H9 (cell line): Measurements from ENCODE around the gene SLC25A18. TPM values are rescaled to one million over a fixed set of nuclear protein-coding genes. Genes with fewer than 3 reads are reported as not detected.

ENCODE experiments used
- DNase-seq: peaks from one replicate; pipeline ENCODE4 v3.0.0-alpha.2; 2017
- H2AFZ ChIP-seq: one replicate; pipeline ENCODE4 v1.6.1; 2013; ENCODE audit warnings: mild to moderate bottlenecking, low read length, control low read depth, moderate library complexity
- H2AK5ac ChIP-seq: 2 replicates; pipeline ENCODE4 v1.6.1; 2013; ENCODE audit warnings: low read length, control low read depth, mixed read lengths; ENCODE audit not compliant: insufficient read length
- H2BK120ac ChIP-seq: one replicate; pipeline ENCODE4 v1.6.1; 2013; ENCODE audit warnings: low read depth, mild to moderate bottlenecking, low read length, control low read depth, inconsistent platforms; ENCODE audit not compliant: poor library complexity, severe bottlenecking
- H2BK12ac ChIP-seq: 2 replicates; pipeline ENCODE4 v1.6.1; 2013; ENCODE audit warnings: low read length, control low read depth, mixed read lengths, low read depth; ENCODE audit not compliant: insufficient read length
- H2BK15ac ChIP-seq: 2 replicates; pipeline ENCODE4 v1.6.1; 2013; ENCODE audit warnings: low read depth, low read length, control low read depth
- H2BK20ac ChIP-seq: one replicate; pipeline ENCODE4 v1.6.1; 2013; ENCODE audit warnings: low read depth, mild to moderate bottlenecking, low read length, control low read depth, inconsistent platforms; ENCODE audit not compliant: poor library complexity, severe bottlenecking
- H2BK5ac ChIP-seq: 2 replicates; pipeline ENCODE4 v1.6.1; 2013; ENCODE audit warnings: low read length, control low read depth, mixed read lengths; ENCODE audit not compliant: insufficient read length
- H3K14ac ChIP-seq: 2 replicates; pipeline ENCODE4 v1.6.1; 2013; ENCODE audit warnings: low read length, control low read depth; ENCODE audit not compliant: insufficient read depth
- H3K18ac ChIP-seq: 2 replicates; pipeline ENCODE4 v1.6.1; 2013; ENCODE audit warnings: low read depth, mild to moderate bottlenecking, mixed read lengths, low read length, control low read depth; ENCODE audit not compliant: insufficient read length
- H3K23ac ChIP-seq: 2 replicates; pipeline ENCODE4 v1.6.1; 2013; ENCODE audit warnings: low read length, control low read depth, mixed read lengths, low read depth; ENCODE audit not compliant: insufficient read length
- H3K23me2 ChIP-seq: 2 replicates; pipeline ENCODE4 v1.6.1; 2013; ENCODE audit warnings: low read depth, mild to moderate bottlenecking, mixed read lengths, low read length, control low read depth; ENCODE audit not compliant: insufficient read length, poor library complexity, severe bottlenecking
- H3K27ac ChIP-seq: 2 replicates; pipeline ENCODE4 v1.5.1; 2013; ENCODE audit warnings: low read length, control low read depth, mixed read lengths, low read depth; ENCODE audit not compliant: insufficient read length
- H3K27me3 ChIP-seq: 2 replicates; pipeline ENCODE4 v1.6.1; 2013; ENCODE audit warnings: low read length, control low read depth, inconsistent platforms; ENCODE audit not compliant: insufficient read depth
- H3K4ac ChIP-seq: 2 replicates; pipeline ENCODE4 v1.6.1; 2013; ENCODE audit warnings: low read depth, mild to moderate bottlenecking, control low read depth, inconsistent platforms, low read length, moderate library complexity
- H3K4me1 ChIP-seq: 2 replicates; pipeline ENCODE4 v1.6.1; 2013; ENCODE audit warnings: low read length, control low read depth, inconsistent platforms; ENCODE audit not compliant: insufficient read depth
- H3K4me2 ChIP-seq: 2 replicates; pipeline ENCODE4 v1.6.1; 2013; ENCODE audit warnings: low read length, control low read depth, mixed read lengths; ENCODE audit not compliant: insufficient read length, insufficient read depth
- H3K56ac ChIP-seq: 2 replicates; pipeline ENCODE4 v1.6.1; 2013; ENCODE audit warnings: low read depth, mild to moderate bottlenecking, mixed read lengths, low read length, control low read depth; ENCODE audit not compliant: insufficient read length
- H3K79me1 ChIP-seq: 2 replicates; pipeline ENCODE4 v1.6.1; 2013; ENCODE audit warnings: low read depth, mild to moderate bottlenecking, moderate library complexity, low read length, control low read depth, inconsistent platforms; ENCODE audit not compliant: insufficient read depth, poor library complexity, severe bottlenecking
- H3K79me2 ChIP-seq: 2 replicates; pipeline ENCODE4 v1.6.1; 2013; ENCODE audit warnings: low read length, control low read depth, inconsistent platforms; ENCODE audit not compliant: insufficient read depth
- H3K9ac ChIP-seq: 2 replicates; pipeline ENCODE4 v1.6.1; 2013; ENCODE audit warnings: low read length, control low read depth, mixed read lengths; ENCODE audit not compliant: insufficient read length; ENCODE audit errors: extremely low read depth
- H3K9me3 ChIP-seq: one replicate; pipeline ENCODE4 v1.6.1; 2013; ENCODE audit warnings: low read depth, low read length, inconsistent platforms; ENCODE audit not compliant: control insufficient read depth
- H3T11ph ChIP-seq: one replicate; pipeline ENCODE4 v1.6.1; 2013; ENCODE audit warnings: mild to moderate bottlenecking, low read length, control low read depth, inconsistent platforms
- H4K20me1 ChIP-seq: one replicate; pipeline ENCODE4 v1.6.1; 2013; ENCODE audit not compliant: control insufficient read depth, insufficient read length, insufficient read depth
- H4K5ac ChIP-seq: 2 replicates; pipeline ENCODE4 v1.6.1; 2013; ENCODE audit warnings: low read depth, mild to moderate bottlenecking, mixed read lengths, low read length, control low read depth; ENCODE audit not compliant: insufficient read length
- H4K8ac ChIP-seq: replicated peaks from 2 replicates; pipeline ENCODE4 v1.6.1; 2013; ENCODE audit warnings: low read length, control low read depth, mixed read lengths, low read depth; ENCODE audit not compliant: insufficient read length
- H4K91ac ChIP-seq: 2 replicates; pipeline ENCODE4 v1.6.1; 2013; ENCODE audit warnings: low read depth, mild to moderate bottlenecking, moderate library complexity, mixed read lengths, low read length, control low read depth; ENCODE audit not compliant: insufficient read length
- H3K27ac Mint-ChIP-seq, 3 experiments: 2 replicates in 2 of 3; 3 replicates in 1 of 3; pipeline ENCODE4 v1.8.0; 2020 to 2021; ENCODE audit warnings: mixed read lengths in 3 of 3, mild to moderate bottlenecking in 1 of 3, moderate library complexity in 1 of 3
- H3K27me3 Mint-ChIP-seq: 2 replicates; pipeline ENCODE4 v1.8.0; 2021; ENCODE audit warnings: low read depth, mild to moderate bottlenecking, moderate library complexity, mixed read lengths
- H3K36me3 Mint-ChIP-seq, 3 experiments: 2 replicates in 2 of 3; 3 replicates in 1 of 3; pipeline ENCODE4 v1.8.0; 2020 to 2021; ENCODE audit warnings: low read depth in 3 of 3, mixed read lengths in 3 of 3; ENCODE audit not compliant: insufficient read depth in 1 of 3
- H3K4me1 Mint-ChIP-seq, 2 experiments: 2 replicates each; pipeline ENCODE4 v1.8.0; 2020; ENCODE audit warnings: mixed read lengths in 2 of 2
- H3K4me3 Mint-ChIP-seq, 2 experiments: 2 replicates in 1 of 2; 3 replicates in 1 of 2; pipeline ENCODE4 v1.8.0; 2020 to 2021; ENCODE audit warnings: mild to moderate bottlenecking in 2 of 2, mixed read lengths in 2 of 2, moderate library complexity in 1 of 2
- H3K9me3 Mint-ChIP-seq, 2 experiments: 2 replicates in 1 of 2; 3 replicates in 1 of 2; pipeline ENCODE4 v1.8.0; 2020; ENCODE audit warnings: mild to moderate bottlenecking in 2 of 2, mixed read lengths in 2 of 2, moderate library complexity in 1 of 2
- CTCF ChIP-seq: fragments of 200-600 bp; sonication (generic); conservative IDR thresholded peaks from 3 replicates; pipeline ENCODE4 v1.8.0; 2021; ENCODE audit warnings: antibody characterized with exemption, mild to moderate bottlenecking
- WGBS: extraction: QIAGEN DNeasy Blood & Tissue Kit; methylation state at CpG from one replicate; pipeline ENCODE4 v1.1.7; 2013; ENCODE audit warnings: missing lambda C conversion rate, low lambda C conversion rate, mixed read lengths; ENCODE audit not compliant: insufficient read length; ENCODE audit errors: extremely low coverage; 5-methylcytosine and 5-hydroxymethylcytosine counted together
- total RNA-seq: library from RNA; stranded (reverse); gene quantifications from 2 replicates; pipeline ENCODE4 v1.2.1, GENCODE V29; 2021

The SLC25A18 gene
- total RNA-seq, 1 experiment from 2014 or later, result 2.3 TPM

- Histone ChIP-seq H3K56ac (no peak overlapping the region), H2BK12ac (no peak overlapping the region), H4K5ac (no peak overlapping the region), H2BK15ac (no peak overlapping the region), H2AK5ac (no peak overlapping the region), H3K79me2 (no peaks in the 10 kb centered on the region), H3K27ac (no peak overlapping the region), H3K23me2 (no peaks in the 10 kb centered on the region), H2BK5ac (no peak overlapping the region), H3K4me2 (no peak overlapping the region), H2BK120ac (no peak overlapping the region), H3K9me3 (no peaks in the 10 kb centered on the region), H2BK20ac (no peak overlapping the region), H3K79me1 (no peaks in the 10 kb centered on the region), H4K20me1 (no peaks in the 10 kb centered on the region), H3K27me3 (no peaks in the 10 kb centered on the region), H3K4ac (no peak overlapping the region), H3K23ac (no peak overlapping the region), H4K91ac (no peak overlapping the region), H4K8ac (no peak overlapping the region), H3K4me1 (no peaks in the 10 kb centered on the region), H2AFZ (no peak overlapping the region), H3K18ac (no peak overlapping the region), H3K9ac (no peak overlapping the region), H3K14ac (no peak overlapping the region), H3T11ph (no peak overlapping the region)
- Mint-ChIP-seq H3K36me3 (peaks cover 34 to 58% (median 46%) of the 10 kb centered on the region in 3 experiments), H3K27me3 (no peaks in the 10 kb centered on the region), H3K27ac (peak overlapping the region in 1 of 3 experiments; percentile 49; a peak in 2 of 7 replicates), H3K9me3 (no peaks in the 10 kb centered on the region), H3K4me1 (peaks cover 0 to 2% of the 10 kb centered on the region in 2 experiments; a peak in 1 of 4 replicates), H3K4me3 (no peak overlapping the region)
- no peak for DNase-seq
- WGBS, result no CpG with 5 or more reads among the region's 5 CpGs
- TF ChIP-seq CTCF, result no peak
Observed at GRCh38 chr22:17590586-17590985, 27.3 kb downstream of the SLC25A18 start.
